Muscle layer of duodenum (tissue), 2 donors: ENCODE measurements around the gene FAM227A.
A peak's percentile ranks its signal among the peaks of the same experiment; 100 is the strongest.

Experiments used
- H3K27ac ChIP-seq: one replicate; pipeline ENCODE4 v1.7.0; 2013; ENCODE audit warnings: mild to moderate bottlenecking, low read length
- H3K27me3 ChIP-seq: one replicate; pipeline ENCODE4 v1.7.0; 2013; ENCODE audit warnings: low read depth, mild to moderate bottlenecking, control low read depth, low read length
- H3K36me3 ChIP-seq, 2 donors: one replicate each; pipeline ENCODE4 v1.7.0; 2013; ENCODE audit warnings: low read length in 2 of 2, control low read depth in 1 of 2, mild to moderate bottlenecking in 1 of 2; ENCODE audit not compliant: insufficient read depth in 2 of 2, control insufficient read depth in 1 of 2
- H3K4me1 ChIP-seq, 2 donors: one replicate each; pipeline ENCODE4 v1.7.0; 2013; ENCODE audit warnings: low read length in 2 of 2, mild to moderate bottlenecking in 2 of 2, control low read depth in 1 of 2, moderate library complexity in 1 of 2; ENCODE audit not compliant: insufficient read depth in 2 of 2, control insufficient read depth in 1 of 2
- H3K4me3 ChIP-seq, 2 donors: one replicate each; pipeline ENCODE4 v1.7.0; 2013; ENCODE audit warnings: low read length in 2 of 2, low read depth in 1 of 2, mild to moderate bottlenecking in 1 of 2
- H3K9me3 ChIP-seq, 2 donors: one replicate each; pipeline ENCODE4 v1.7.0; 2013; ENCODE audit warnings: low read length in 2 of 2, control low read depth in 1 of 2, mild to moderate bottlenecking in 1 of 2; ENCODE audit not compliant: control insufficient read depth in 1 of 2
- donor health status: healthy.

The FAM227A gene

GRCh38 chr22:38569181-38569971, 86.8 kb downstream of the FAM227A start:
- Histone ChIP-seq H3K9me3 (no peaks in the 10 kb centered on the region), H3K27ac (no peak overlapping the region), H3K36me3 (no peaks in the 10 kb centered on the region), H3K27me3 (peaks cover 4% of the 10 kb centered on the region), H3K4me3 (peak overlapping the region; percentile 61 to 65), H3K4me1 (peaks cover 0 to 7% of the 10 kb centered on the region in 2 donors)

GRCh38 chr22:38567531-38568285, 88.5 kb downstream of the FAM227A start:
- Histone ChIP-seq H3K4me3 (no peak overlapping the region), H3K4me1 (peaks cover 0 to 7% of the 10 kb centered on the region in 2 donors), H3K27me3 (peaks cover 4% of the 10 kb centered on the region), H3K27ac (no peak overlapping the region), H3K36me3 (no peaks in the 10 kb centered on the region), H3K9me3 (no peaks in the 10 kb centered on the region)

- Histone ChIP-seq H3K27me3 (no peaks in the 10 kb centered on the region), H3K36me3 (no peaks in the 10 kb centered on the region), H3K4me1 (peaks cover 0 to 7% of the 10 kb centered on the region in 2 donors), H3K9me3 (no peaks in the 10 kb centered on the region), H3K27ac (no peak overlapping the region), H3K4me3 (no peak overlapping the region)
Observed at GRCh38 chr22:38566726-38567504, 89.3 kb downstream of the FAM227A start.

GRCh38 chr22:38565441-38565840, 90.8 kb downstream of the FAM227A start:
- Histone ChIP-seq H3K4me1 (no peaks in the 10 kb centered on the region), H3K36me3 (no peaks in the 10 kb centered on the region), H3K27ac (no peak overlapping the region), H3K9me3 (no peaks in the 10 kb centered on the region), H3K27me3 (no peaks in the 10 kb centered on the region), H3K4me3 (no peak overlapping the region)

GRCh38 chr22:38564669-38565068, 91.5 kb downstream of the FAM227A start:
- Histone ChIP-seq H3K27ac (no peak overlapping the region), H3K4me1 (no peaks in the 10 kb centered on the region), H3K36me3 (no peaks in the 10 kb centered on the region), H3K9me3 (no peaks in the 10 kb centered on the region), H3K4me3 (no peak overlapping the region), H3K27me3 (no peaks in the 10 kb centered on the region)

GRCh38 chr22:38554281-38554680, 101.9 kb downstream of the FAM227A start:
- no peak overlapping the region for H3K4me3 ChIP-seq
- H3K36me3 ChIP-seq, result no peaks in the 10 kb centered on the region
- no peaks in the 10 kb centered on the region for H3K9me3 ChIP-seq
- H3K27me3 ChIP-seq, result no peaks in the 10 kb centered on the region
- H3K4me1 ChIP-seq, result no peaks in the 10 kb centered on the region
- no peak overlapping the region for H3K27ac ChIP-seq

- Histone ChIP-seq H3K36me3 (no peaks in the 10 kb centered on the region), H3K27ac (no peak overlapping the region), H3K4me3 (no peak overlapping the region), H3K4me1 (no peaks in the 10 kb centered on the region), H3K9me3 (no peaks in the 10 kb centered on the region), H3K27me3 (no peaks in the 10 kb centered on the region)
Observed at GRCh38 chr22:38549101-38549894, 106.9 kb downstream of the FAM227A start.

- Histone ChIP-seq H3K4me3 (no peak overlapping the region), H3K9me3 (peaks cover 3% of the 10 kb centered on the region in 2 donors), H3K27ac (no peak overlapping the region), H3K4me1 (no peaks in the 10 kb centered on the region), H3K36me3 (no peaks in the 10 kb centered on the region), H3K27me3 (no peaks in the 10 kb centered on the region)
Observed at GRCh38 chr22:38540701-38541100, 115.5 kb downstream of the FAM227A start.

- H3K4me1 ChIP-seq, result no peaks in the 10 kb centered on the region
- H3K4me3 ChIP-seq, result no peak overlapping the region
- no peaks in the 10 kb centered on the region for H3K36me3 ChIP-seq
- H3K27me3 ChIP-seq, result no peaks in the 10 kb centered on the region
- no peak overlapping the region for H3K27ac ChIP-seq
- H3K9me3 ChIP-seq, result no peaks in the 10 kb centered on the region
Observed at GRCh38 chr22:38531251-38531938, 124.8 kb downstream of the FAM227A start.
